GM21381 (cell line): ENCODE results near the gene ATXN7L3.

Experiments used
- ATAC-seq: cut with Tn5 transposase; IDR thresholded peaks from one replicate; pipeline ENCODE4 v1.9.1; 2021; ENCODE audit warnings: mild to moderate bottlenecking, moderate library complexity; ENCODE audit not compliant: unreplicated experiment

ATXN7L3 gene

GRCh38 chr17:44203731-44204440, 4.2 kb upstream of the ATXN7L3 start:
- no peak for ATAC-seq

- ATAC-seq = no peak
These were observed 3.1 kb upstream of the ATXN7L3 start for GRCh38 chr17:44202756-44203155.

- ATAC-seq = peak; percentile 2
These were observed 933 bp upstream of the ATXN7L3 start for GRCh38 chr17:44200478-44201155.

- ATAC-seq = peak; percentile 22
These were observed 747 bp downstream of the ATXN7L3 start for GRCh38 chr17:44198721-44199552.

- no peak for ATAC-seq
These were observed 1.5 kb downstream of the ATXN7L3 start for GRCh38 chr17:44197980-44198720.

- ATAC-seq = no peak
These were observed 2.6 kb downstream of the ATXN7L3 start for GRCh38 chr17:44197107-44197506.

- no peak for ATAC-seq
These were observed 6.2 kb downstream of the ATXN7L3 start for GRCh38 chr17:44193326-44194084.

- ATAC-seq = no peak
These were observed 6.9 kb downstream of the ATXN7L3 start for GRCh38 chr17:44192750-44193149.

- no peak for ATAC-seq
These were observed 7.7 kb downstream of the ATXN7L3 start for GRCh38 chr17:44191941-44192496.

- ATAC-seq = no peak
These were observed 8.3 kb downstream of the ATXN7L3 start for GRCh38 chr17:44191369-44191768.

- ATAC-seq = no peak
These were observed 9.2 kb downstream of the ATXN7L3 start for GRCh38 chr17:44190481-44190880.

- ATAC-seq = no peak
These were observed 10.9 kb downstream of the ATXN7L3 start for GRCh38 chr17:44188576-44189403.

- peak; percentile 43 for ATAC-seq
These were observed 12.4 kb downstream of the ATXN7L3 start for GRCh38 chr17:44187131-44187899.

GRCh38 chr17:44186307-44187130, 13.2 kb downstream of the ATXN7L3 start, which contains the start of gene TMUB2:
Gene TMUB2 (plus strand): TSS chr17:44186972. CDS start chr17:44187709, 737 bp downstream.
- ATAC-seq = peak; percentile 89

GRCh38 chr17:44184212-44184810, 15.4 kb downstream of the ATXN7L3 start:
- ATAC-seq = no peak

- ATAC-seq = no peak
These were observed 16.7 kb downstream of the ATXN7L3 start for GRCh38 chr17:44183024-44183423.

- ATAC-seq = no peak
These were observed 21.6 kb downstream of the ATXN7L3 start for GRCh38 chr17:44178133-44178532.
